NB4 (cell line): ENCODE results near the gene ABCA2.
A peak's percentile ranks its signal among the peaks of the same experiment; 100 is the strongest.

Experiments
- DNase-seq: peaks from one replicate; pipeline ENCODE4 v3.0.0; 2010; ENCODE audit warnings: low read depth
- H3K4me3 ChIP-seq: one replicate; pipeline ENCODE4 v1.5.1; 2011; ENCODE audit warnings: mild to moderate bottlenecking, low read depth, low read length, moderate library complexity
- CTCF ChIP-seq: IDR thresholded peaks from one replicate; pipeline ENCODE4 v1.5.1; 2012; ENCODE audit warnings: low read depth, low read length
- MAX ChIP-seq: IDR thresholded peaks from 2 replicates; pipeline ENCODE4 v1.6.1; 2011; ENCODE audit warnings: low read depth, low read length
- MYC ChIP-seq: IDR thresholded peaks from 2 replicates; pipeline ENCODE4 v1.6.1; 2011; ENCODE audit warnings: low read depth, low read length
- POLR2A ChIP-seq: IDR thresholded peaks from 2 replicates; pipeline ENCODE4 v1.6.1; 2011; ENCODE audit warnings: mild to moderate bottlenecking; ENCODE audit not compliant: insufficient read length; ENCODE audit errors: extremely low read depth

ABCA2 gene

DNA sequence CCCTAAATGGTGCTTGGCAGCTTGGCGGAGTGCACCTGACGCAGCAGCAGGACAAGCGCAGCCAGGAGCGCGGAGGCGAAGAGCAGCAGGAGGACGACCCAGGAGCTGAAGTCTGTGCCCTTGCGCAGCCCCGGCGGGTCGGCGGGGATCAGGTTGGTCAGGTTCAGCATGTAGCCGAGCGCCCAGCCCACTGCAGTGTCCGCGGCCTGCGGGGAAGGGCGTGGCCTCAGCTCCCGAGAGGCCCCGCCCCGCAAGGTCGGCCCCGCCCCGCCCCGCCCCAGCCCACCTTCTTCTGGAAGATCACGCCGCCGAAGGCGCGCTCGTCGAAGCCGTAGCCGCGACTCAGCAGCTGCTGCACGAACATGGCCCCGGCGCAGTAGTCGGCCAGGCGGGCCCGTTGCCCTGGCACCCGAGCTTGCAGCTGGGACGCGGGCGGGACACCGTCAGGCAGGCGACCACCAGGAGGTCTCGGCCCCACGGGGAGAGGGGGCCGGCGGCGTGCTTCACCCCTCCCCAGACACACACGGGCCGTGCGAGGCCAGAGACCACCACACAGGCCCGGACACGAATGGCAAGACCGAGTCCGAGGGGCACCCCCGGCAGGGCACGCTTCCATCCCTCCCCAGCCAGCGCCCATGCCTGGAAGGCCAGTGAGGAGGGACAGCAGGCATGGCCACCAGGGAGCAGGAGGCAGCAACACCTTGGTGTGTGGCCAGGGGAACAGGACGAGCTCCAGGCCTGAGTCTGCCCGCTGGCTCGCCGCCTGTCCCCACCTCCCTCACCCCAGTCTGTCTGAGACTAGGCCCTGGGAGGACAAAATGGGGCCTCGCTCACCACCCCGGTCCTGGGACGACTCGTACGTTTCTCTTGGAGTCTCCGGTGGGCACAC, 20.9 kb upstream of the ABCA2 start:
- no peak for TF ChIP-seq CTCF
- no peak for TF ChIP-seq MYC
- TF ChIP-seq MAX, result no peak
- DNase-seq, result no peak
- H3K4me3 ChIP-seq, result no peak overlapping the region

DNA sequence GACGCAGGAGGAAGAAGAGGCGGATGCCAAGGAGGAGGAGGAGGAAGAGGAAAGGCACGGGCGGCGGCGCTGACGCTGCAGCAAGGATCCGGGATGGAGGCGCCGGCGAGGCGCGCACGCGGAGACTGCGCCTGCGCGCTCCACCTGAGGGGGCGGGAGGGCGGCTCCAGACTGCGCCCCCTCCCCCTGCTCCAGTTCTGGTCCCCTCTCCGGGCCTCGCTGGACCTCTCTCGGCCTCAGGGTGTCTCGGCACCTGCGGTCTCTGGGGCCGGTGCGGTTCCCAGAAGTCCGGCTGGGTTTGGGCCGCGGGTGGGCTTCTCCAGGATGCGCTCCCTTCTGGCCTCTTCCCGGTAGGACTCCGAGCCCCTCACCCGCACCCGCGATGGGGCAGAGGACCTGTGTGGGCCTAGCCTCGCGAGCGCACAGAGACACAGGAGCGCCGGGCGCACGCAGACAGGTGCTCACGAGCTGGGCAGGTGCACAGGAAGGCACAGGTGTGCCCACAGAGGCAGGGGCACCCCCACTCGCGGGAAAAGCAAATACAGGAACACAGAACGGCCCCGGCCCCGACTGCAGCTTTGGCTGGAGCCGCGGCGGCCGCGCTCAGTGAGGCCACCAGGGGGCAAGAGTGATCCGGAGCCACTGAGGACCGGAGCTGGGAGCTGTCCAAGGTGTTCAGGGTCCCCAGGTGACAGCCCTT, 18.2 kb upstream of the ABCA2 start, which contains the start of gene NPDC1:
Gene NPDC1 (minus strand): TSS at position 90 of the 700 bp plus-strand sequence. CDS start 188 bp downstream, outside the sequence.
- TF ChIP-seq CTCF (peak; percentile 79), MYC (no peak), MAX (no peak), POLR2A (no peak)
- DNase-seq, result peak; percentile 79

GRCh38 chr9:137045294-137046087, 17.5 kb upstream of the ABCA2 start:
- DNase-seq, result no peak
- TF ChIP-seq CTCF (no peak), POLR2A (no peak), MYC (no peak)
- no peak overlapping the region for H3K4me3 ChIP-seq

More for the DNA sequence above, 18.2 kb upstream of the ABCA2 start, which contains the start of gene NPDC1:
- no peak within 1 kb of the TSS for H3K4me3 ChIP-seq

- TF ChIP-seq MYC (no peak), POLR2A (no peak), CTCF (no peak), MAX (no peak)
- H3K4me3 ChIP-seq, result no peak overlapping the region
- DNase-seq, result no peak
Observed at GRCh38 chr9:137044502-137045177, 16.6 kb upstream of the ABCA2 start.

DNA sequence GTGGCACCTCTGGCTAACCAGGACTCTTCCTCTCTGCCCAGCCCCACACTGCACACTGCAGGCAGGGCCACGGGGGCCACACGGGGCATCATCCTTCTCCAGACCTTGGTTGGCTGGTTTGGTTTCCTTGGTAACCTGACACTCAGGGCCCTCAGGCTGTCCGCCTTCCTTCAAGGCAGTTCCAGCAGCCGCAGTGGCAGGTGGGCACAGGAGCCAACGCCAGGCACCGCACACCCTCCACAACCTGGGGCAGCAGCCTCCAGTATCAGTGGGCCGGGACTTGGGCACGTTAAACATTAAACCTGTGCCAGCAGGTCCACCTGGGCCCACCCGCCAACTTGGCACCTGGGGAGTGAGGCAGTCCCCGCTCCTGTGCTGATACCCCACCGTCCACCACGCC, 16.0 kb upstream of the ABCA2 start:
- no peak overlapping the region for H3K4me3 ChIP-seq
- DNase-seq, result no peak
- TF ChIP-seq CTCF (no peak), MYC (no peak), MAX (no peak), POLR2A (no peak)
